Endothelial cell of umbilical vein (primary cell): Measurements from ENCODE around the gene ZNF202. TPM values are rescaled to one million over a fixed set of nuclear protein-coding genes. Genes with fewer than 3 reads are reported as not detected.

Experiments used
- BruUV-seq: library from RNA; stranded (reverse); fragments of 400-500 nt; replicated peaks from 2 replicates; lab custom pipeline; 2021; lab: Mats Ljungman, UMichigan
- CTCF ChIA-PET: fragments of 300-600, 350-600 bp; sonication (Branson Sonifier 250); formaldehyde crosslinking; loops from one replicate; lab custom pipeline; 2021; ENCODE audit warnings: antibody characterized with exemption, inconsistent platforms; lab: Charles Lee
- POLR2A ChIA-PET: fragments of 300-600, 350-600 bp; sonication (Branson Sonifier 250); formaldehyde crosslinking; loops from one replicate; lab custom pipeline; 2021; ENCODE audit warnings: antibody characterized with exemption, inconsistent platforms; lab: Charles Lee
- DNase-seq: peaks from one replicate; pipeline ENCODE4 v3.0.0-alpha.2; 2011; ENCODE audit warnings: low read depth, low spot score
- FAIRE-seq: peaks from 2 replicates; lab custom pipeline; 2011; peaks lifted over from hg19 to GRCh38; lab: Jason Lieb, UNC
- H2AFZ ChIP-seq: 2 replicates; pipeline ENCODE4 v1.6.0; 2012; ENCODE audit warnings: low read depth, low read length, control low read depth, inconsistent platforms
- H3K27ac ChIP-seq: 2 replicates; pipeline ENCODE4 v1.5.1; 2011; ENCODE audit warnings: low read depth, mild to moderate bottlenecking, control low read depth, low read length, moderate library complexity; ENCODE audit not compliant: insufficient read depth
- H3K27me3 ChIP-seq, 2 experiments: 2 replicates each; pipeline versions ENCODE4 v1.6.0 to v1.6.1; 2011; ENCODE audit warnings: low read length in 2 of 2, mixed read lengths in 1 of 2; ENCODE audit not compliant: control insufficient read depth in 2 of 2, insufficient read depth in 2 of 2
- H3K36me3 ChIP-seq, 2 experiments: 2 replicates in 1 of 2; 3 replicates in 1 of 2; pipeline ENCODE4 v1.5.1; 2011; ENCODE audit warnings: low read length in 2 of 2, mild to moderate bottlenecking in 1 of 2, moderate library complexity in 1 of 2; ENCODE audit not compliant: control insufficient read depth in 2 of 2, insufficient read depth in 2 of 2; ENCODE audit errors: extremely low read depth in 1 of 2
- H3K4me1 ChIP-seq: 3 replicates; pipeline ENCODE4 v1.5.1; 2011; ENCODE audit warnings: mild to moderate bottlenecking, low read length; ENCODE audit not compliant: control insufficient read depth, insufficient read depth; ENCODE audit errors: extremely low read depth
- H3K4me2 ChIP-seq: 2 replicates; pipeline ENCODE4 v1.6.1; 2011; ENCODE audit warnings: low read length, control low read depth, mixed read lengths; ENCODE audit not compliant: insufficient read depth
- H3K4me3 ChIP-seq, 3 experiments: fragments of 200-600 bp in 1 of 3; sonication (generic), shearing (Covaris generic) in 1 of 3; replicated peaks in 1 of 3; 2 replicates each; pipeline ENCODE4 v1.5.1; 2011 to 2016; ENCODE audit warnings: control low read depth in 3 of 3, low read length in 3 of 3, mild to moderate bottlenecking in 2 of 3, inconsistent platforms in 1 of 3, low read depth in 1 of 3, moderate library complexity in 1 of 3; ENCODE audit not compliant: insufficient read depth in 1 of 3
- H3K79me2 ChIP-seq: 2 replicates; pipeline ENCODE4 v1.6.0; 2012; ENCODE audit warnings: low read length, inconsistent platforms; ENCODE audit not compliant: control insufficient read depth, insufficient read depth
- H3K9ac ChIP-seq: replicated peaks from 2 replicates; pipeline ENCODE3; 2011; ENCODE audit warnings: low read length, control low read depth; ENCODE audit not compliant: insufficient read depth; ENCODE audit errors: extremely low read depth
- H3K9me1 ChIP-seq: replicated peaks from 3 replicates; pipeline ENCODE4 v1.6.0; 2011; ENCODE audit warnings: mild to moderate bottlenecking, low read length; ENCODE audit not compliant: control insufficient read depth, insufficient read depth; ENCODE audit errors: extremely low read depth
- H3K9me3 ChIP-seq: replicated peaks from 2 replicates; pipeline ENCODE4 v1.5.1; 2012; ENCODE audit warnings: low read length, inconsistent platforms; ENCODE audit not compliant: control insufficient read depth, insufficient read depth
- H4K20me1 ChIP-seq: replicated peaks from 2 replicates; pipeline ENCODE3; 2011; ENCODE audit warnings: mild to moderate bottlenecking, low read length; ENCODE audit not compliant: control insufficient read depth, insufficient read depth; ENCODE audit errors: extremely low read depth
- EZH2 ChIP-seq: IDR thresholded peaks from 2 replicates; pipeline ENCODE4 v1.6.1; 2012; ENCODE audit warnings: borderline replicate concordance, low read depth, mild to moderate bottlenecking, moderate library complexity, low read length, inconsistent platforms; ENCODE audit not compliant: severe bottlenecking
- FOS ChIP-seq: IDR thresholded peaks from 2 replicates; pipeline ENCODE4 v1.6.1; 2011; ENCODE audit warnings: mild to moderate bottlenecking, low read length, moderate library complexity, borderline replicate concordance; ENCODE audit not compliant: insufficient read depth
- GATA2 ChIP-seq: IDR thresholded peaks from 2 replicates; pipeline ENCODE4 v1.7.0; 2011; ENCODE audit warnings: low read depth, mild to moderate bottlenecking, moderate library complexity, mixed read lengths, low read length; ENCODE audit not compliant: insufficient read length, insufficient read depth
- JUN ChIP-seq: IDR thresholded peaks from 2 replicates; pipeline ENCODE4 v1.6.1; 2011; ENCODE audit warnings: borderline replicate concordance, low read depth; ENCODE audit not compliant: insufficient read length, insufficient read depth
- MYC ChIP-seq: IDR thresholded peaks from one replicate; pipeline ENCODE4 v1.6.1; 2011; ENCODE audit warnings: mild to moderate bottlenecking, low read depth, low read length
- POLR2A ChIP-seq: IDR thresholded peaks from 2 replicates; pipeline ENCODE4 v1.6.1; 2012; ENCODE audit warnings: low read depth, mild to moderate bottlenecking, control low read depth, low read length
- POLR2AphosphoS5 ChIP-seq: IDR thresholded peaks from 2 replicates; pipeline ENCODE4 v1.6.1; 2012; ENCODE audit warnings: low read depth, mild to moderate bottlenecking, control low read depth, low read length, moderate library complexity; ENCODE audit not compliant: insufficient read depth
- dilution Hi-C: fragments of 300-500 bp; cut with MboI; formaldehyde crosslinking; loops from one replicate; pipeline ENCODE4 v1.15.0; 2019; ENCODE audit warnings: low sequenced_read_pairs; ENCODE audit not compliant: extremely low pct_ligation_motif_present
- intact Hi-C: fragments of 100-400 bp; cut with micrococcal nuclease; formaldehyde crosslinking; loops from one replicate; pipeline ENCODE4 v1.10.0; 2022
- polyA plus RNA-seq, 4 experiments: library from polyadenylated mRNA; depleted of rRNA in 3 of 4; stranded (reverse) in 3 of 4; unstranded in 1 of 4; fragments of >200 nt; gene quantifications; 2 replicates each; pipeline versions ENCODE4 v1.2.1 to v1.2.3, GENCODE V29; 2011 to 2012; ENCODE audit warnings: missing spikeins in 1 of 4
- total RNA-seq: library from RNA; stranded (reverse); gene quantifications from 2 replicates; pipeline ENCODE4 v1.2.3, GENCODE V29; 2021
- TF ChIP-seq, protein P1 (sequence below): IDR thresholded peaks from 2 replicates; pipeline ENCODE4 v1.6.1; 2011; ENCODE audit not compliant: insufficient read depth, insufficient read length
- TF ChIP-seq, protein P2 (sequence below), 2 donors: IDR thresholded peaks; 1 replicate in 1 of 2; 2 replicates in 1 of 2; pipeline ENCODE4 v1.5.1; 2011; ENCODE audit warnings: low read length in 2 of 2, mild to moderate bottlenecking in 2 of 2, moderate library complexity in 2 of 2, control low read depth in 1 of 2, inconsistent platforms in 1 of 2, low read depth in 1 of 2; ENCODE audit not compliant: insufficient read depth in 1 of 2; ENCODE audit errors: extremely low read depth in 1 of 2

Gene ZNF202
- total and polyA plus RNA-seq, 2 donors (not counting 3 experiments of a cell fraction or from before 2014, with no cell fraction given) = 6.5 to 12.3 TPM

DNA sequence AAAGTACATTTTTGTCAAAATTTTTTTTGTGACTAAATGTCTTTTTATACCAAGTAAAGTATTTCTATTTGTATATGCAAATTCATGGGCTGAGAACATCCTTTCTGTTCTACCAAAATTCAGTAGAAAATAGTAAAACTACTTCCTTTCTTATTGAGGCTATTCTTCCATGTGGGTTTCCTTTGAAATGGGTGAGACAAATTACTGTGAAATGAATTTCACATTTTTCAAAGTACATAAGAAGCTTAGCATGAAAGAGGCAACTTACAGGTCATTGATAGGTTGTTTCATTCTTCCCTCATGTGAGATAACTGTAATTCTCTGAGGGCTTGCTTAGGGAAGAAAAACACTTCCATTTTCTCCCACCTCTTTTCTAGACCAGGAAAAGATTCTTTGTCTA, 13.9 kb upstream of the ZNF202 start:
- no peaks in the 10 kb centered on the region for H3K4me1 ChIP-seq
- BruUV-seq = no TSS peak
- no peak overlapping the region for H3K4me2 ChIP-seq
- H3K9ac ChIP-seq = no peak overlapping the region
- CTCF ChIA-PET = interaction anchor here (1.3 to 1.5 kb wide), 3 partner anchors 9 to 314 kb away, joined by 3 to 7 read pairs (median 5); no protein-coding TSS in a partner anchor
- no peaks in the 10 kb centered on the region for H4K20me1 ChIP-seq
- no peak overlapping the region for H3K27ac ChIP-seq
- DNase-seq (no peak), FAIRE-seq (no peak)
- no peak overlapping the region for H3K4me3 ChIP-seq
- H2AFZ ChIP-seq = no peak overlapping the region
- H3K9me3 ChIP-seq = no peaks in the 10 kb centered on the region
- POLR2A ChIA-PET = no interaction called here
- H3K27me3 ChIP-seq = no peaks in the 10 kb centered on the region
- intact Hi-C loops = no loop called here
- H3K36me3 ChIP-seq = no peaks in the 10 kb centered on the region
- no peaks in the 10 kb centered on the region for H3K79me2 ChIP-seq
- no peaks in the 10 kb centered on the region for H3K9me1 ChIP-seq
- TF ChIP-seq JUN = no peak
- TF ChIP-seq, protein P1, sequence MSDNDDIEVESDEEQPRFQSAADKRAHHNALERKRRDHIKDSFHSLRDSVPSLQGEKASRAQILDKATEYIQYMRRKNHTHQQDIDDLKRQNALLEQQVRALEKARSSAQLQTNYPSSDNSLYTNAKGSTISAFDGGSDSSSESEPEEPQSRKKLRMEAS = no peak
- TF ChIP-seq FOS = no peak
- no peak for TF ChIP-seq GATA2
- dilution Hi-C loops = no loop called here

DNA sequence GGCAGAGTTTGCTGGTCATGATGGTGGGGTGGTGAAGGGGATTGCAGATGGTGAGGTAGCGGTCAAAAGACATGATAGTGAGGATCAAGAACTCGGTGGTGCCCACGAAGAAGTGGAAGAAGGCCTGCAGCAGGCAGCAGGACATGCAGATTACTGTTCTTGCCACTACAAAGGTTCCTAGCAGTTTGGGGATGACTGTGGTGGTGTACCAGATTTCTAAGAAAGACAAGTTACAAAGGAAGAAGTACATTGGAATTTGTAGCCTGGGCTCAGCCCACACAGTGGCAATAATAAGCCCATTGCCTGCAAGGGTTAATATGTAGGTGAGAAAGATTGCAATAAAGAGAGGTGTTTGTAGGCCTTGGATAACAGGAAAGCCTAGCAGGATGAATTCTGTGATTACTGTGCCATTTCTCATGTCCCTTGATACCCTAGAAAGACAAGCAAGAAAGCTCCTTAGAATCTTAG, 12.7 kb upstream of the ZNF202 start, which contains the start of gene OR6X1:
Gene OR6X1, minus strand, starts transcription at position 418 of the 468 bp plus-strand sequence. Its CDS starts 0 bp downstream, at position 418.
- no peak within 1 kb of the TSS for H2AFZ ChIP-seq
- H3K36me3 ChIP-seq = no peaks in the 10 kb centered on the region
- intact Hi-C loops (no loop called here), dilution Hi-C loops (no loop called here)
- H3K4me2 ChIP-seq = no peak within 1 kb of the TSS
- ChIA-PET CTCF (no interaction called here), POLR2A (no interaction called here)
- H3K4me3 ChIP-seq = no peak within 1 kb of the TSS
- no TSS peak for BruUV-seq
- no peaks in the 10 kb centered on the region for H4K20me1 ChIP-seq
- DNase-seq = no peak
- no peaks in the 10 kb centered on the region for H3K9me3 ChIP-seq
- no peak within 1 kb of the TSS for H3K27ac ChIP-seq
- no peaks in the 10 kb centered on the region for H3K4me1 ChIP-seq
- H3K9ac ChIP-seq = no peak within 1 kb of the TSS
- H3K9me1 ChIP-seq = no peaks in the 10 kb centered on the region
- H3K79me2 ChIP-seq = no peaks in the 10 kb centered on the region
- H3K27me3 ChIP-seq = no peaks in the 10 kb centered on the region
- TF ChIP-seq POLR2AphosphoS5 = no peak
- TF ChIP-seq POLR2A = no peak
- TF ChIP-seq MYC = no peak
- TF ChIP-seq, protein P1 = no peak
- TF ChIP-seq JUN = no peak
- TF ChIP-seq FOS = no peak
- no peak for TF ChIP-seq GATA2
- TF ChIP-seq, protein P2, sequence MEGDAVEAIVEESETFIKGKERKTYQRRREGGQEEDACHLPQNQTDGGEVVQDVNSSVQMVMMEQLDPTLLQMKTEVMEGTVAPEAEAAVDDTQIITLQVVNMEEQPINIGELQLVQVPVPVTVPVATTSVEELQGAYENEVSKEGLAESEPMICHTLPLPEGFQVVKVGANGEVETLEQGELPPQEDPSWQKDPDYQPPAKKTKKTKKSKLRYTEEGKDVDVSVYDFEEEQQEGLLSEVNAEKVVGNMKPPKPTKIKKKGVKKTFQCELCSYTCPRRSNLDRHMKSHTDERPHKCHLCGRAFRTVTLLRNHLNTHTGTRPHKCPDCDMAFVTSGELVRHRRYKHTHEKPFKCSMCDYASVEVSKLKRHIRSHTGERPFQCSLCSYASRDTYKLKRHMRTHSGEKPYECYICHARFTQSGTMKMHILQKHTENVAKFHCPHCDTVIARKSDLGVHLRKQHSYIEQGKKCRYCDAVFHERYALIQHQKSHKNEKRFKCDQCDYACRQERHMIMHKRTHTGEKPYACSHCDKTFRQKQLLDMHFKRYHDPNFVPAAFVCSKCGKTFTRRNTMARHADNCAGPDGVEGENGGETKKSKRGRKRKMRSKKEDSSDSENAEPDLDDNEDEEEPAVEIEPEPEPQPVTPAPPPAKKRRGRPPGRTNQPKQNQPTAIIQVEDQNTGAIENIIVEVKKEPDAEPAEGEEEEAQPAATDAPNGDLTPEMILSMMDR (IDR thresholded peaks at IDR 0.05; ENCODE audit: extremely low read depth in 1 of 2, insufficient read depth in 1 of 2, low read depth in 1 of 2, low read length in 2 of 2) = no peak
- no peak for TF ChIP-seq EZH2
- FAIRE-seq = no peak
